Measurements from ENCODE around the gene IQSEC1.

DNA sequence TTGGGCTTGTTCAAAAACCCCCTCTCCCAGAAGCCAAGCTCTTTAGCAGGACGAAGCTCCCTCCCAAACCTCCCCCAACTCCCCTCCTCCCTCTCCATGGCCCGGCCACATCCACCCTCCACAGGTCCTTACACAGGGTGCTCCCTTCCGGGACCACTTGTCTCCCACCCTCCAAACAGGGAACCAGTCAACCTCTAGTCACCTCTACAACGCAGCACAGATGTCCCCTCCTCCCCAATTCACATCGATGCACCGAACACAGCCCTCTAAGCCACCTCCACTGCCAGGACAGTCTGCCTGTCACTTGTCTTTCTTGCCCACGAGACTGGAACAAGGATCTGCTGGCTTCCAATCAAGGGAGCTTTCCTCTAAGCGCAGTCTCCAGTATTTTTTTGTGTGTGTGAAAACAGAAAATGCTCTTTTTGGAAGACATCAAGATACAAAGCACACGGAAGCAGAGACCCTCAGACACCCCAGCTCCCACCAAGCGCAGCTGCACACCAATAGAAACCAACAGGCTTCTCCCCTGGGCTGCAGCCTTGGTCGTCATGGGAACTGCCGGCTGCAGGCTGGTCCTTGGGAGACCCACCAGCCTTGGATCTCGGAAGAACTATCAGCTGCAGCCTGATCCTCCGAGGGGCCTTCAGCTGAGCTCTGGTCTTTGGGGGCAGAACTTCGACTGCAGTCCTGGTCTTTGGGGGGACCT lies 26.5 kb downstream of the IQSEC1 start:
- TF ChIP-seq CTCF (IDR thresholded peaks at IDR 0.05 in 2 of 3, conservative IDR thresholded peaks at IDR 0.05 in 1 of 3; ENCODE audit: borderline replicate concordance in 1 of 3, insufficient read depth in 1 of 3, low read depth in 2 of 3, low read length in 2 of 3) (no peak), EZH2phosphoT487 (IDR thresholded peaks at IDR 0.05; ENCODE audit: borderline replicate concordance) (no peak)
